Colonic mucosa (tissue), 4 donors: ENCODE results near the gene TRIM8. TPM values are rescaled to one million over a fixed set of nuclear protein-coding genes. Genes with fewer than 3 reads are reported as not detected.
"Not testable (repeated sequence)": the region's sequence is repeated elsewhere in the genome, so short reads cannot be mapped to it uniquely, and the experiment has no call there.

Experiments used
- DNase-seq: peaks from one replicate; pipeline ENCODE4 v3.0.0-alpha.2; 2020
- H3K27ac ChIP-seq: fragments of 200-600 bp; one replicate; pipeline ENCODE4 v1.8.0; 2021
- H3K27me3 ChIP-seq: fragments of 200-600 bp; one replicate; pipeline ENCODE4 v1.8.0; 2021
- H3K36me3 ChIP-seq: fragments of 200-600 bp; one replicate; pipeline ENCODE4 v1.8.0; 2021
- H3K4me1 ChIP-seq: fragments of 200-600 bp; one replicate; pipeline ENCODE4 v1.8.0; 2021; ENCODE audit warnings: mild to moderate bottlenecking
- H3K4me3 ChIP-seq: fragments of 200-600 bp; one replicate; pipeline ENCODE4 v1.8.0; 2021
- H3K9ac ChIP-seq, 2 donors: one replicate each; pipeline ENCODE4 v1.7.0; 2013; ENCODE audit warnings: control low read depth in 2 of 2, low read depth in 2 of 2, low read length in 2 of 2
- H3K9me3 ChIP-seq: fragments of 200-600 bp; one replicate; pipeline ENCODE4 v1.8.0; 2021
- intact Hi-C: fragments of 100-400 bp; cut with DNase I; formaldehyde crosslinking; loops from one replicate; pipeline ENCODE4 v1.14.1; 2022
- total RNA-seq, 2 donors: library from RNA; stranded (reverse); fragmentation: NEBNext Ultra II Directional in 1 of 2; extraction: Animal tissue kit (Norgen Biotek cat#: 25700) in 1 of 2; gene quantifications; one replicate each; pipeline ENCODE4 v1.2.1, GENCODE V29; 2021
- TF ChIP-seq, protein P1 (sequence below): fragments of 200-600 bp; IDR thresholded peaks from one replicate; pipeline ENCODE4 v1.8.0; 2022; ENCODE audit warnings: antibody characterized with exemption, mild to moderate bottlenecking
- donor health status: healthy.
- donor health status: DM: no; HTN: no; CAD: no.
- donor health status: DM: no; HTN: no; CAD: no.

The TRIM8 gene
- total RNA-seq, 2 donors from 2014 or later = 64.9 to 79.6 TPM

DNA sequence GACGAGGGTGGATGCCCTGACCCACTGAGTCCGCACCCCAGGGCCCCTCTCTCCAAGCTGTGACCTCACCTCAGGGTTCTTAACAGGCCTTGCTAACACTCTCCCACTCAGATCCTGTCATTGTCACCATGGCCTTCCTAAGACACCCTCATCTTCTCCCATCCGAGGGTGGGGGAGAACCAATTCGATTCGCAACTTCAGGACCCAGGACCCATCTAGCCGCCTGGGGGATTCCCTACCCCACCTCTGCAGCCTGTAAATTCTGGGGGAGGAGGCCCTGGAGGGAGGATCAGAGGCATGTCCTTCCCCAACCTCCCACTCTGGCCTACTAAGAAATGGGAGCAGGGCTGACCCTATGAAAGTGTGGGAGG, 17.4 kb downstream of the TRIM8 start:
- TF ChIP-seq, protein P1, sequence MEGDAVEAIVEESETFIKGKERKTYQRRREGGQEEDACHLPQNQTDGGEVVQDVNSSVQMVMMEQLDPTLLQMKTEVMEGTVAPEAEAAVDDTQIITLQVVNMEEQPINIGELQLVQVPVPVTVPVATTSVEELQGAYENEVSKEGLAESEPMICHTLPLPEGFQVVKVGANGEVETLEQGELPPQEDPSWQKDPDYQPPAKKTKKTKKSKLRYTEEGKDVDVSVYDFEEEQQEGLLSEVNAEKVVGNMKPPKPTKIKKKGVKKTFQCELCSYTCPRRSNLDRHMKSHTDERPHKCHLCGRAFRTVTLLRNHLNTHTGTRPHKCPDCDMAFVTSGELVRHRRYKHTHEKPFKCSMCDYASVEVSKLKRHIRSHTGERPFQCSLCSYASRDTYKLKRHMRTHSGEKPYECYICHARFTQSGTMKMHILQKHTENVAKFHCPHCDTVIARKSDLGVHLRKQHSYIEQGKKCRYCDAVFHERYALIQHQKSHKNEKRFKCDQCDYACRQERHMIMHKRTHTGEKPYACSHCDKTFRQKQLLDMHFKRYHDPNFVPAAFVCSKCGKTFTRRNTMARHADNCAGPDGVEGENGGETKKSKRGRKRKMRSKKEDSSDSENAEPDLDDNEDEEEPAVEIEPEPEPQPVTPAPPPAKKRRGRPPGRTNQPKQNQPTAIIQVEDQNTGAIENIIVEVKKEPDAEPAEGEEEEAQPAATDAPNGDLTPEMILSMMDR = no peak
- intact Hi-C loops = no loop called here
- H3K9ac ChIP-seq = no peak overlapping the region
- H3K27ac ChIP-seq = peak overlapping the region; percentile 63
- no peaks in the 10 kb centered on the region for H3K9me3 ChIP-seq
- H3K27me3 ChIP-seq = no peaks in the 10 kb centered on the region
- DNase-seq = no peak
- no peak overlapping the region for H3K4me3 ChIP-seq
- peaks cover 4% of the 10 kb centered on the region for H3K36me3 ChIP-seq
- H3K4me1 ChIP-seq = peaks cover 19% of the 10 kb centered on the region

DNA sequence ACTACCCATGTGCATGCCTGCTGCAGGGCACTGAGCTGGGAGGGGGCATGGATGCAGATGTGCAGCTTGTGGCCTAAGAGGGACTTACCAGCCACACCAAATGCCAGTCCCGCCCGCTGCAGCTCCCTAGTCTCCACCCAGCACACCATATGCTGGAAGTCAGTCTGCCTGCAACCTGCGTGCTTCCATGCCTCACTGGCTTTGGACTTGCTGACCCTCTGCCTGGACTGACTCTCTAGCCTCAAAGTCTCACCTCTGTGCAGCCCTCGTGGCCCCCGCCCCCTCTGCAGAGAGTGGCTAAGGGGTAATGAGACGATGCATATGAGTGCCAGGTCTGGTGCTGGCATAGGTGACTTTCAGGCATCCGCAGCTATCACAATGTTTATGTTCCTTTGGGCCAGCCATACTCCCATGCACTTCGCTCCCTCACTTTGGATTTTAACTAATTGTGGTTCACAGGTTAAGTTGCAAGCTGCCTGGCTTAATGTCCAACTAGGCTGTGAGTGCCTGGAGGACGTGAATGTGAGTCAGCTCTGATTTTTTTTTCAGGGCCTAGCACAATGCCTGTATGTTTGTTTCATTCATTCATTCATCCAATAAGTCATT, 21.7 kb downstream of the TRIM8 start:
- Histone ChIP-seq H3K9me3 (no peaks in the 10 kb centered on the region), H3K36me3 (no peaks in the 10 kb centered on the region), H3K4me1 (peaks cover 1% of the 10 kb centered on the region), H3K4me3 (no peak overlapping the region), H3K27me3 (no peaks in the 10 kb centered on the region), H3K9ac (no peak overlapping the region), H3K27ac (no peak overlapping the region)
- TF ChIP-seq, protein P1 = no peak
- intact Hi-C loops = no loop called here
- no peak for DNase-seq

DNA sequence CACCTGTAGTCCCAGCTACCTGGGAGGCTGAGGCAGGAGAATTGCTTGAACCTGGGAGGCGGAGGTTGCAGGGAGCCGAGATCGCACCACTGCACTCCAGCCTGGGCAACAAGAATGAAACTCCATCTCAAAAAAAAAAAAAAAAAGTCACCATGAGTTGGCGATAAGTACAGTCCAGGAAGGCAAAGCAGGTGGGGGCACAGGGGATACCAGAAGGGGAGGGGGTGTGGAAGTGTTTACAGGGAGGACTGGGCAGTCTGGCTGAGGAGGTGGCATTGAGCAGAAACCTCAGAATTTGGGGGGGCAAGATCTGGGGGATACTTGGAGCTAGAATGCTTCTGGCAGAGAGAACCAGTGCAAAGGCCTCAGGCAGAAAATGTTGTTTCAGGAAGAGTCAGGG, 23.1 kb downstream of the TRIM8 start:
- DNase-seq, H3K36me3 ChIP-seq, H3K27me3 ChIP-seq, H3K4me1 ChIP-seq, H3K4me3 ChIP-seq, H3K27ac ChIP-seq, H3K9ac ChIP-seq, H3K9me3 ChIP-seq, intact Hi-C loops: not testable (repeated sequence)

DNA sequence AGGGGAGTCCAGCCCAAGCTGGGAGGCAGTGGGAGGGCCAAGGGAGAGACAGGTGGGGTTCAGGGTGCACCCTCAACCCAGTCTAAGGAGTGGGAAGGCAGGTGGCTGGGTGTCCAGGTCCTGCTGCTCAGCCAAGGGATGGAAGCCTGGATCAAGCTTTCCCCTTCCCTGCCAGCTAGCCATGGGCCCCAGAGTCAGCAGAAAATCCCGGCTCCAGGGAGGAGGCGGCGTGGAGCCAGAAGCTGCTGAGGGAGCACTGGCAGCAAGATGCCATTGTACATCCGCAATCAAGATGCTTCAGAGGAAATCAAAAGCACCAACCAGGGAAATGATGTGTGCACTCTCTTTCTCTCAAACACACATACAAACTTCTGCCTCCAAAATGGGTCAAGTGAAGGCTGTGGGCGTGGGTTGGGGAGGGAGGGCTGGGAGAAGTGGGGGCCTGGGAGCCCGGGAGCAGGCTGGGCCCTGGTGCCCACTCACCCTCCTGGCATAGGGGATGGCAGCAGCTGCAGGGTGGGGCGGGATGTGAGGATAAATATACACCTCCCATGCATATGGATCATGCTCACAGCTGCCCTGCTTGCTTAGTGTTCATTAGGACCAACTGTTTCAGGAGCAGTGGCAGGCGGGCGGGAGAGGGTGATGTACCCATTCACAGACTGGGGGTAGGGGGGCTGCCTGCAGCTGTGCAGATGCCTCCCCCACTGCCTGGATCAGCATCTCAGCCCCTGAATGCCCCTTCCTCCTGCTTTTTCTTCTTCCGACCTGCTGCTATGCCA, 24.2 kb downstream of the TRIM8 start:
- no peak overlapping the region for H3K27ac ChIP-seq

DNA sequence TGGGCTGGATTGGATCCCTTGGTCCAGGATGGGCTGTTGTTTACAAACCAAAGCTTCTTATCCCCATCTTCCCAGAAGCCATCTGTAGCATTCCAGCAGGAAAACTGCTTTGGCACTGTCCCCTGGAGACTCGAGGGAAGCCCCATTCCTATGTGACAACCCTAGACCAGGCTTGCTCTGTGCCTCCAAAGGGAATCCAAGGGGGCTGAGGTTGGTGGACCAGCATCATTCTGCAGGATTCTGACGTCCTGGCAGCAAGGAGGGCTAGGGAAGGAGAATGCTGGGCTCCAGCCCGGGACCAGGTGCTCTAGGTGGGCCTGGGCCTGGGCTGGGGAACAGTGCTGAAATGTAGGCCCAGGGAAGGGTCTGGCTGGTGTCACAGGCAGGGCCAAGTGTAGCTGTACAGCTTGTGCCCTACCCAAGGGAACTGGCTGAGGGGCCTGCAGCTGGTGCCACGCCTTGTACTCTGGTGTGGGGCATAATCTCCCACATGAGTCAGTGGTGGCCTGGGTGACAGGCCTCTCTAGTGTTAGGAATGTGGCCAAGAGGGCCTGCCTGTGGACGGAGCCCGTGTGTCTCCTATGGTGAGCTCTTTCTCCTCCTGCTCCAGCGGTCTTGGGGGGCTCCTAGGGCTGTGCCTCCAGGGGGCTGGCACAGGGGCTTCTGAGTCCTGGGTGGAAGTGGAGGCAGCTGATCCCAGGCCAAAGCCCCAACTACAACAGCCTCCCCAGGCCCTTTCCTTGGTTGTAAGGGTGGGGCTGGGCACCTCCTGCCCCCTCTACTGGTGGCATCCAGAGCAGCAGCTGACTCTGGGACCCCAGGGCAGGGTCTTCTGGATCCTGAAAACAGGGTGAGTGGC, 25.2 kb downstream of the TRIM8 start:
- TF ChIP-seq, protein P1 = no peak
- no peaks in the 10 kb centered on the region for H3K9me3 ChIP-seq
- no peaks in the 10 kb centered on the region for H3K36me3 ChIP-seq
- H3K27ac ChIP-seq = no peak overlapping the region
- H3K9ac ChIP-seq = peak overlapping the region in 1 of 2 donors; percentile 55
- intact Hi-C loops = no loop called here
- peaks cover 6% of the 10 kb centered on the region for H3K4me1 ChIP-seq
- no peaks in the 10 kb centered on the region for H3K27me3 ChIP-seq
- H3K4me3 ChIP-seq = no peak overlapping the region
- DNase-seq = no peak

More for the DNA sequence above, 24.2 kb downstream of the TRIM8 start:
- no peak for DNase-seq
- Histone ChIP-seq H3K4me1 (peaks cover 2% of the 10 kb centered on the region), H3K36me3 (no peaks in the 10 kb centered on the region), H3K9ac (no peak overlapping the region), H3K27me3 (no peaks in the 10 kb centered on the region), H3K4me3 (no peak overlapping the region), H3K9me3 (no peaks in the 10 kb centered on the region)
- TF ChIP-seq, protein P1 = no peak
- intact Hi-C loops = no loop called here
